ENCODE measurements around the gene VAV2. TPM values are rescaled to one million over a fixed set of nuclear protein-coding genes. Genes with fewer than 3 reads are reported as not detected.

Gene VAV2
- total RNA-seq, 1 experiment from 2014 or later, result 22.8 TPM

DNA sequence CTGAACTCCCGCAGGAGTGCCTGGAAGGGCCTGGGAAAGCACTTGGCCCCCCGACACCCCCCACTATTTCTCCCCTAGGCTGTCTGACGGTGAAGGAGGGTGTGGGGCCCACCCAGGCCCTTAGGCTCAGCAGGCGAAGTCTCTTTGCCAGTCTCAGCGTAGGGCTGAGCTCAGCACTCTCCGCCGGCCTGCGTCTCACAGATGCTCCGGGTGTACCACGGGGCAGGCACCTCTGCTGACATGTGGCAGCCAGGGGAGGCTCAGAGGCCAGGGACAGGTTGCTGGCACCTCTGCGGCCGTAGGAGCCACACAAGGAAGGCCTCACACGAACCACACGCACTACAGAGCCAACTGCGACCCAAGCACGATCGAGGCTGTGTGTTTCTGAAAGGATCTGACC is 114.2 kb downstream of the VAV2 start:
- DNase-seq, result no peak
- Histone ChIP-seq H3K9me3 (no peaks in the 10 kb centered on the region), H3K27me3 (no peaks in the 10 kb centered on the region), H3K4me3 (no peak overlapping the region), H3K36me3 (no peaks in the 10 kb centered on the region; the same call in 1 of the 2 replicates)

- Histone ChIP-seq H3K27me3 (no peaks in the 10 kb centered on the region), H3K9me3 (no peaks in the 10 kb centered on the region), H3K36me3 (no peaks in the 10 kb centered on the region; the same call in 1 of the 2 replicates), H3K4me3 (no peak overlapping the region)
- DNase-seq, result no peak
These were observed 114.8 kb downstream of the VAV2 start for GRCh38 chr9:133877327-133877726.

GRCh38 chr9:133876836-133877235 is 115.3 kb downstream of the VAV2 start:
- no peaks in the 10 kb centered on the region for H3K9me3 ChIP-seq
- H3K36me3 ChIP-seq, result no peaks in the 10 kb centered on the region; the same call in 1 of the 2 replicates
- DNase-seq, result no peak
- H3K4me3 ChIP-seq, result no peak overlapping the region
- no peaks in the 10 kb centered on the region for H3K27me3 ChIP-seq

- peak; percentile 14 for DNase-seq
- Histone ChIP-seq H3K4me3 (no peak overlapping the region), H3K27me3 (no peaks in the 10 kb centered on the region), H3K36me3 (no peaks in the 10 kb centered on the region; the same call in 1 of the 2 replicates), H3K9me3 (no peaks in the 10 kb centered on the region)
These were observed 116.0 kb downstream of the VAV2 start for GRCh38 chr9:133876144-133876543.

DNA sequence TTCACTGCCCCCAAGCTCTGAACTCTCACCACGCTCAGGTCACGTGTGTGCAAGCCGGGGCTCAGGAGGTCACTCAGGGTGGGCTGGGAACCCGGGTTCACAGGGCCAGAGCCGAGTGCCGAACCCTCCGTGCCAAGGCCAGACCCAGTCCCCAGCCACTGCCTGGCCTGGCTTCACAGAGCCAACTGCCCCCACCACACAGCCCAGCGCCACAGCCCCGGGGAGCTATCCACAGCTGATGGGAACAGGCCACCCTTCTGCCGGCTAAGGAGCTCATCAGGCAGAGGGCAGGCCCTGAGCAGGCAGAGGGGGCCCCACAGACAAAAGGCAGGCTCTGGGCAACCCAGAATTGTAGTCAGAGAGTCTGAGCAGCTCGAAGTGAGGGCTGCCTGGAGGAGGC is 117.0 kb downstream of the VAV2 start:
- no peak overlapping the region for H3K4me3 ChIP-seq
- no peak for DNase-seq

DNA sequence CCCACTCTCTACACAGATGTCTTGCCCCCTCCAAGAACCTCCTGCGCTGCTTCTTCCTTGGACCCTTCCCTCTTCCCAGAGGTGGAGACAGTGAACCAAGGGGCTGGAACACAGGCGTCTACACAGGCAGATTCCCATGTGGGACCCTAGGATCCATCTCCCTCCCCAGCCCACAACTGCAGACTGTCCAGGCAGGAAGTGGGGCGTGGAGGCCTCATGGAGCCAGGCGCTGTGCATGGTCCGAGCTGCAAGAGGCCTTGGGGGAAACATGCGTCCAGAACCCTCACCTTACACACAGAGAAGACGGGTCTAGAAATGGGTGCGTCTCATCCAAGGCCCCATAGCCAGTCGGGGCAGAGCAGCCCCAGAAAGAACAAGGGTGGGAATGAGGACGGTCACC is 117.5 kb downstream of the VAV2 start:
- H3K4me3 ChIP-seq, result no peak overlapping the region

More for the DNA sequence above, 117.0 kb downstream of the VAV2 start:
- Histone ChIP-seq H3K27me3 (no peaks in the 10 kb centered on the region), H3K9me3 (no peaks in the 10 kb centered on the region), H3K36me3 (no peaks in the 10 kb centered on the region)

DNA sequence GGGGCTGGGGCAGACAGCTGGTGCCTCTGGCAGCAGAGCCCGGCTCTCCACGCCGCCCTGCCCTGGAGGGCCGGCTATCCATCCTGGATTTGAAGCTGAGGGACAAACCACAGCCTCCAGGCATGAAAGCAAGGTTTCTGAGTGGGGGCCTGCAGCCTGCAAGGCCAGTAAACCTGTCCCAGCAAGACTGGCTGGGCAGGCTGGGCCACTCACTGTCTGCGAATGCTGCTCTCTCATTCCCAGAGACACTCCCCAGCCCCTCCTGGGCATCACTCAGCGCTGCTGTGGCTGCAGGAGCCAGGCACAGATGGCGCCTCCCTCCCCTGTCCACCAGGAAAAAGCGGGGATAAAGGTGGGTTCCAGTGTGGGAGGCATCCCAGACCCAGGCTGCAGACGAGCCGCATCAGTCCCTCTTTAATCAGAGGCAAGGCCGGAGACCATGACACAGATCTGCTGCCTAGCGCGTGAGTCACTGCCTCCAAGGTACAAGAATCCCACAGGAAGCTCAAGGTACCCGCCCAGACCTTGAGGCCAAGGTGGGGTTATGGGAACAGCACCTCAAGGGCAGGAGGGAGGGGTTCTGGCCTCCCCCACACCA is 118.0 kb downstream of the VAV2 start:
- Histone ChIP-seq H3K9me3 (no peaks in the 10 kb centered on the region), H3K36me3 (no peaks in the 10 kb centered on the region), H3K4me3 (no peak overlapping the region), H3K27me3 (no peaks in the 10 kb centered on the region)
- peak; percentile 42 for DNase-seq

More for the DNA sequence above, 117.5 kb downstream of the VAV2 start:
- DNase-seq, result no peak
- no peaks in the 10 kb centered on the region for H3K36me3 ChIP-seq
- H3K9me3 ChIP-seq, result no peaks in the 10 kb centered on the region
- H3K27me3 ChIP-seq, result no peaks in the 10 kb centered on the region

- Histone ChIP-seq H3K9me3 (no peaks in the 10 kb centered on the region), H3K4me3 (no peak overlapping the region), H3K36me3 (no peaks in the 10 kb centered on the region), H3K27me3 (no peaks in the 10 kb centered on the region)
- DNase-seq, result no peak
These were observed 118.6 kb downstream of the VAV2 start for GRCh38 chr9:133873461-133873891.

- Histone ChIP-seq H3K9me3 (no peaks in the 10 kb centered on the region), H3K4me3 (no peak overlapping the region), H3K27me3 (no peaks in the 10 kb centered on the region), H3K36me3 (no peaks in the 10 kb centered on the region)
- DNase-seq, result no peak
These were observed 119.1 kb downstream of the VAV2 start for GRCh38 chr9:133873009-133873408.

- H3K9me3 ChIP-seq, result no peaks in the 10 kb centered on the region
- no peaks in the 10 kb centered on the region for H3K36me3 ChIP-seq
- no peak overlapping the region for H3K4me3 ChIP-seq
- H3K27me3 ChIP-seq, result no peaks in the 10 kb centered on the region
- DNase-seq, result no peak
These were observed 121.2 kb downstream of the VAV2 start for GRCh38 chr9:133870598-133871595.

DNA sequence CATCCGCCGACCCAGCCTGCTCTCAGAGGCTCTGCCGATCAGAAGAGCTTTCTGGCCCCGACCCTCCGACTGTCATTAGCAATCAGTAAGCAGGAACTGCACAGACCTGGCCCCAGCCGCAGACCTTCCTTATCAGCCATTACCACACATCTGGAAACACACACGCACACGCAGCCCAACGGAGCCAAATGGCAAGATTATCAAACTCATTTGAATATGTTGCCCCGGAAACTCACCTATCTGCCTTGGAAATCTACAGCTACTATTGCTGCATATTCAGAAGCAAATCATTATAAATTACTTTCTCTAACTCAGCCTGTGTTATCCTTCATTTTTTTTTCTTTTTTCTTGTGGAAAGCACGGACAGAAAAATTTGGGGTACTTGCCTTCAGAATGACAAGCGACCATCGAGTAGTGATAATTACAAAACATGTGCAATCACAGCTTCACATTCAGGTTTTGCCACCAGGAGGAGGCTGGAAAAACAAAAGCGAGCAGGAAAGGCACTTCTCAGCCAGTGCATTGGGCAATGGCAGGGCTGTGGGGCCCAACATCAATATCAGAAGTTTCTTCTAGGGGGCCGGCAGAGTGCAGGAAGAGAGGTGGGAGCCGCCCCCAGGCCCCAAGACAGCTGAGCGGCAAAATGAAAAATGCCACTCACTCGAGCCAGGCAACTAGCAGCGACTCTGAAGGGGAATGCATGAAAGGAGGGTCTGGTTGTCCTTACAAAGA is 122.3 kb downstream of the VAV2 start:
- DNase-seq, result no peak
- H3K36me3 ChIP-seq, result no peaks in the 10 kb centered on the region; the same call in 1 of the 2 replicates
- no peak overlapping the region for H3K4me3 ChIP-seq
- H3K9me3 ChIP-seq, result no peaks in the 10 kb centered on the region
- H3K27me3 ChIP-seq, result no peaks in the 10 kb centered on the region

GRCh38 chr9:133868203-133868602 is 123.9 kb downstream of the VAV2 start:
- no peak overlapping the region for H3K4me3 ChIP-seq
- H3K36me3 ChIP-seq, result no peaks in the 10 kb centered on the region; the same call in 1 of the 2 replicates
- DNase-seq, result no peak
- no peaks in the 10 kb centered on the region for H3K9me3 ChIP-seq
- no peaks in the 10 kb centered on the region for H3K27me3 ChIP-seq

- no peak for DNase-seq
- Histone ChIP-seq H3K36me3 (no peaks in the 10 kb centered on the region; the same call in 1 of the 2 replicates), H3K4me3 (no peak overlapping the region), H3K27me3 (no peaks in the 10 kb centered on the region), H3K9me3 (no peaks in the 10 kb centered on the region)
These were observed 125.2 kb downstream of the VAV2 start for GRCh38 chr9:133866946-133867345.

DNA sequence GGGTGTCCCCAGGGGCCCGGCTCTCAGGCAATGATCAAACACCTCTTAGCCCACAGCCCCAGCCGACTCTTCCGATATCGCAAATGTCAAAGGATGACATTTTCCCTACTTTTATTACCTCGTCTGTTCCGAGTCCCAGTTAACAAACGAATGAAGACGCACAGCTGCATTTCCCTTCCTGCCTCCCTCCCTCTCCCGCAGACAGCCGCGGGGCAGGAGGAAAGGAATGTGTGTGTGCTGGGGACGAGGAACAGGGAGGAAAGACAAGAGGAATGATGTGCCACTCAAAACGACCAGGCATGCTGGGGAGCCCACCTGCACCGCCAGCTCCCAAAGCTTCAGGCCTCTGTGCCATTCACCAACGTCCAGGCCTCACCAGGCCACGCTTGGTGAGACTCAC is 128.1 kb downstream of the VAV2 start:
- DNase-seq, result no peak
- H3K36me3 ChIP-seq, result no peaks in the 10 kb centered on the region; the same call in 1 of the 2 replicates
- no peak overlapping the region for H3K4me3 ChIP-seq
- H3K9me3 ChIP-seq, result no peaks in the 10 kb centered on the region
- no peaks in the 10 kb centered on the region for H3K27me3 ChIP-seq

GRCh38 chr9:133863257-133863592 is 128.9 kb downstream of the VAV2 start:
- Histone ChIP-seq H3K27me3 (no peaks in the 10 kb centered on the region), H3K9me3 (no peaks in the 10 kb centered on the region), H3K4me3 (no peak overlapping the region), H3K36me3 (no peaks in the 10 kb centered on the region; the same call in 1 of the 2 replicates)
- DNase-seq, result no peak

DNA sequence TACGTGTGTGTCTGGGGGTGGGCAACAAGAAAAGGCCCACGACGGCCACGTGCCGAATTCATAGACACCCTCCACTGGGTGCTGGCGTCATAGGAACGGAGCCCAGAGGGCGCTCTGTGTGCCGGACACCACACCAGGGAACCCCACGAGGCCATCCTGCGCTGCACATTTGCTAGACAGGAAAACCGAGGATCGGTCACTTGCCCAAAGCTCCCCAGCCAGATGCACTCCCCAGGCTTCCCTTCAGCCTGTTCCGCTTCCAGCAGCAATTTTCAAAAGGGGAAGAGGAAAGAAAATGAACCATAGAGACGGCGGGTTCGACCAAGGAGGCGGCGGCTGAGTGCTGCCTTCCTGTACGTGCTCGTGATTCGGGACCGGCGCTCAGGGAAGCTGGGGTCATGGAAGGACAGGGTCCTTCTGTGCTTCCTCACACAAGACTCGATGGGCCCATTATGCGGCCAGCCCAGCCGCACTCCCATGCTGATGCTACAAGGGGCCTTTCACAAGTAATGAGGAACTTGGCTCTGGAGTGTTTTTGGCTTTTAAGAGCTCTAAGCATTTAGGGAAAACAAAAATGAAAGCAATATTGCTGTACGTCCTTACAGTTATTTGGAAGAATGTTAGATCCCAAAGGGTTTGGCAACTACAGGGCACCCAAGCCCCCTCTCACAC is 129.4 kb downstream of the VAV2 start:
- Histone ChIP-seq H3K9me3 (no peaks in the 10 kb centered on the region), H3K36me3 (no peaks in the 10 kb centered on the region; the same call in 1 of the 2 replicates), H3K4me3 (no peak overlapping the region), H3K27me3 (no peaks in the 10 kb centered on the region)
- no peak for DNase-seq

Measured in MG63 (cell line).